HEK293 (cell line): Measurements from ENCODE around the gene ACR.
"Not testable (repeated sequence)": the region's sequence is repeated elsewhere in the genome, so short reads cannot be mapped to it uniquely, and the experiment has no call there.

Experiments
- CTCF ChIA-PET: fragments of 350-600 bp; formaldehyde crosslinking; extraction: SDS; loops from one replicate; lab custom pipeline; 2021; ENCODE audit warnings: antibody characterized with exemption; lab: Yijun Ruan, JAX
- POLR2A ChIA-PET: fragments of 300-600 bp; formaldehyde crosslinking; extraction: SDS; loops from one replicate; lab custom pipeline; 2020; ENCODE audit warnings: antibody characterized with exemption, inconsistent platforms; lab: Yijun Ruan, JAX
- H3K27ac ChIP-seq: fragments of 200-500 bp; sonication (Bioruptor generic); 2 replicates; pipeline ENCODE4 v1.5.1; 2014; ENCODE audit warnings: low read depth, low read length, control low read depth, inconsistent platforms; ENCODE audit errors: extremely low read depth
- H3K36me3 ChIP-seq, 2 experiments: fragments of 200-500 bp in 1 of 2; sonication (Bioruptor generic) in 1 of 2; 1 replicate in 1 of 2; 2 replicates in 1 of 2; pipeline ENCODE4 v1.5.1; 2014 to 2017; ENCODE audit warnings: inconsistent platforms in 2 of 2, low read length in 2 of 2; ENCODE audit not compliant: control insufficient read depth in 2 of 2, insufficient read depth in 1 of 2
- H3K4me1 ChIP-seq: fragments of 200-500 bp; sonication (Bioruptor generic); 2 replicates; pipeline ENCODE4 v1.5.1; 2014; ENCODE audit warnings: mild to moderate bottlenecking, low read length, inconsistent platforms; ENCODE audit not compliant: control insufficient read depth, insufficient read depth
- H3K4me3 ChIP-seq: 2 replicates; pipeline ENCODE4 v1.5.1; 2011; ENCODE audit warnings: low read depth, mild to moderate bottlenecking, control low read depth, low read length, moderate library complexity
- H3K9me3 ChIP-seq: fragments of 200-500 bp; sonication (Bioruptor generic); 2 replicates; pipeline ENCODE4 v1.5.1; 2014; ENCODE audit warnings: low read depth, low read length, inconsistent platforms; ENCODE audit not compliant: control insufficient read depth, insufficient read depth
- SCRT1 ChIP-seq: fragments of 450-650 bp; formaldehyde crosslinking; IDR thresholded peaks from 2 replicates; pipeline ENCODE4 v1.5.1; 2016; ENCODE audit warnings: missing biosample characterization, missing genetic modification characterization, borderline replicate concordance
- SCRT2 ChIP-seq: fragments of 450-650 bp; formaldehyde crosslinking; IDR thresholded peaks from 2 replicates; pipeline ENCODE4 v1.5.1; 2016; ENCODE audit warnings: missing biosample characterization, missing genetic modification characterization
- SETDB1 ChIP-seq: IDR thresholded peaks from one replicate; pipeline ENCODE4 v1.6.1; 2017; ENCODE audit warnings: mild to moderate bottlenecking, low read length, moderate library complexity, mixed read lengths; ENCODE audit not compliant: insufficient read length
- ZIC2 ChIP-seq: fragments of 450-650 bp; formaldehyde crosslinking; IDR thresholded peaks from 2 replicates; pipeline ENCODE4 v1.5.1; 2016; ENCODE audit warnings: missing biosample characterization, missing genetic modification characterization
- ZNF148 ChIP-seq: fragments of 450-650 bp; formaldehyde crosslinking; IDR thresholded peaks from 2 replicates; pipeline ENCODE4 v1.5.0; 2017; ENCODE audit warnings: missing biosample characterization, missing genetic modification characterization, borderline replicate concordance
- ZNF280C ChIP-seq: fragments of 450-650 bp; formaldehyde crosslinking; IDR thresholded peaks from 2 replicates; pipeline ENCODE4 v1.5.1; 2016; ENCODE audit warnings: missing biosample characterization, missing genetic modification characterization
- ZNF501 ChIP-seq: fragments of 450-650 bp; formaldehyde crosslinking; IDR thresholded peaks from 2 replicates; pipeline ENCODE4 v1.5.1; 2016; ENCODE audit warnings: missing biosample characterization, missing genetic modification characterization
- TF ChIP-seq, protein P1 (sequence below): fragments of 450-650 bp; formaldehyde crosslinking; IDR thresholded peaks from 2 replicates; pipeline ENCODE4 v1.5.1; 2016; ENCODE audit warnings: missing biosample characterization, missing genetic modification characterization, borderline replicate concordance

The ACR gene

GRCh38 chr22:50739894-50740293 lies 1.9 kb downstream of the ACR start (continued):
- no peak for TF ChIP-seq ZNF280C (tag by site-specific recombination)
- no peak for TF ChIP-seq SETDB1
- no peak for TF ChIP-seq ZNF501 (tag by site-specific recombination)
- TF ChIP-seq ZIC2 (tag by site-specific recombination) = peak; percentile 35
- TF ChIP-seq ZNF148 (tag by site-specific recombination) = no peak
- TF ChIP-seq, protein P1, sequence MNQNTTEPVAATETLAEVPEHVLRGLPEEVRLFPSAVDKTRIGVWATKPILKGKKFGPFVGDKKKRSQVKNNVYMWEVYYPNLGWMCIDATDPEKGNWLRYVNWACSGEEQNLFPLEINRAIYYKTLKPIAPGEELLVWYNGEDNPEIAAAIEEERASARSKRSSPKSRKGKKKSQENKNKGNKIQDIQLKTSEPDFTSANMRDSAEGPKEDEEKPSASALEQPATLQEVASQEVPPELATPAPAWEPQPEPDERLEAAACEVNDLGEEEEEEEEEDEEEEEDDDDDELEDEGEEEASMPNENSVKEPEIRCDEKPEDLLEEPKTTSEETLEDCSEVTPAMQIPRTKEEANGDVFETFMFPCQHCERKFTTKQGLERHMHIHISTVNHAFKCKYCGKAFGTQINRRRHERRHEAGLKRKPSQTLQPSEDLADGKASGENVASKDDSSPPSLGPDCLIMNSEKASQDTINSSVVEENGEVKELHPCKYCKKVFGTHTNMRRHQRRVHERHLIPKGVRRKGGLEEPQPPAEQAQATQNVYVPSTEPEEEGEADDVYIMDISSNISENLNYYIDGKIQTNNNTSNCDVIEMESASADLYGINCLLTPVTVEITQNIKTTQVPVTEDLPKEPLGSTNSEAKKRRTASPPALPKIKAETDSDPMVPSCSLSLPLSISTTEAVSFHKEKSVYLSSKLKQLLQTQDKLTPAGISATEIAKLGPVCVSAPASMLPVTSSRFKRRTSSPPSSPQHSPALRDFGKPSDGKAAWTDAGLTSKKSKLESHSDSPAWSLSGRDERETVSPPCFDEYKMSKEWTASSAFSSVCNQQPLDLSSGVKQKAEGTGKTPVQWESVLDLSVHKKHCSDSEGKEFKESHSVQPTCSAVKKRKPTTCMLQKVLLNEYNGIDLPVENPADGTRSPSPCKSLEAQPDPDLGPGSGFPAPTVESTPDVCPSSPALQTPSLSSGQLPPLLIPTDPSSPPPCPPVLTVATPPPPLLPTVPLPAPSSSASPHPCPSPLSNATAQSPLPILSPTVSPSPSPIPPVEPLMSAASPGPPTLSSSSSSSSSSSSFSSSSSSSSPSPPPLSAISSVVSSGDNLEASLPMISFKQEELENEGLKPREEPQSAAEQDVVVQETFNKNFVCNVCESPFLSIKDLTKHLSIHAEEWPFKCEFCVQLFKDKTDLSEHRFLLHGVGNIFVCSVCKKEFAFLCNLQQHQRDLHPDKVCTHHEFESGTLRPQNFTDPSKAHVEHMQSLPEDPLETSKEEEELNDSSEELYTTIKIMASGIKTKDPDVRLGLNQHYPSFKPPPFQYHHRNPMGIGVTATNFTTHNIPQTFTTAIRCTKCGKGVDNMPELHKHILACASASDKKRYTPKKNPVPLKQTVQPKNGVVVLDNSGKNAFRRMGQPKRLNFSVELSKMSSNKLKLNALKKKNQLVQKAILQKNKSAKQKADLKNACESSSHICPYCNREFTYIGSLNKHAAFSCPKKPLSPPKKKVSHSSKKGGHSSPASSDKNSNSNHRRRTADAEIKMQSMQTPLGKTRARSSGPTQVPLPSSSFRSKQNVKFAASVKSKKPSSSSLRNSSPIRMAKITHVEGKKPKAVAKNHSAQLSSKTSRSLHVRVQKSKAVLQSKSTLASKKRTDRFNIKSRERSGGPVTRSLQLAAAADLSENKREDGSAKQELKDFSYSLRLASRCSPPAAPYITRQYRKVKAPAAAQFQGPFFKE (tag by site-specific recombination) = no peak

- H3K27ac ChIP-seq, H3K9me3 ChIP-seq, H3K36me3 ChIP-seq, H3K4me1 ChIP-seq, POLR2A ChIA-PET, CTCF ChIA-PET, H3K4me3 ChIP-seq: not testable (repeated sequence)
- TF ChIP-seq SCRT2 = peak; percentile 88
- peak; percentile 85 for TF ChIP-seq SCRT1 (tag by site-specific recombination)
These were observed 2.7 kb downstream of the ACR start for GRCh38 chr22:50740714-50741113.

- H3K4me1 ChIP-seq, H3K27ac ChIP-seq, CTCF ChIA-PET, H3K9me3 ChIP-seq, H3K36me3 ChIP-seq, POLR2A ChIA-PET, H3K4me3 ChIP-seq: not testable (repeated sequence)
These were observed 6.4 kb downstream of the ACR start for GRCh38 chr22:50744424-50744823.

- POLR2A ChIA-PET, H3K4me3 ChIP-seq, H3K27ac ChIP-seq, H3K9me3 ChIP-seq, H3K36me3 ChIP-seq, H3K4me1 ChIP-seq: not testable (repeated sequence)
- CTCF ChIA-PET = interaction anchor here (0.7 to 1.0 kb wide), 2 partner anchors 16 to 468 kb away, joined by 3 read pairs; no protein-coding TSS in a partner anchor
These were observed 9.5 kb downstream of the ACR start for GRCh38 chr22:50747521-50747920.
